Measurements from ENCODE around the gene NRDC.

The NRDC gene

DNA sequence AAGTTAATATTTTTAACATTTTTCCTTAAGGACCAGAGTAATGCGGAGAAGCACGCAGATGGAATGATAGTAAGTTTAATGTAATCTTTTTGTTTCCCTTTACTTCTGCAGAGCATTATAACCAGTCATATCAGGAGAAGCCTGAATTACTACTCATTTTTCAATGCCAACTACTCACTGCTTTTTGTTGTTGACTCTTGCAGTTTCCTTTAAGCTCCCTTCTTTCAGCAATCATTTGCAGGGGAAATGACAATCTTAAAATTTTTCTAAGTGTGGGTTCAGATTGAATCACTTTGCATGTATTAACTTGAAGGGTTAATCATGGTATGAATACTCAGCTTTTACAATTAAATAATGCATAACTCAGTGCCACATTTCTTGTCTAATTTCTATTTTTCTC is 122.2 kb downstream of the NRDC start:
- no peak for DNase-seq

DNA sequence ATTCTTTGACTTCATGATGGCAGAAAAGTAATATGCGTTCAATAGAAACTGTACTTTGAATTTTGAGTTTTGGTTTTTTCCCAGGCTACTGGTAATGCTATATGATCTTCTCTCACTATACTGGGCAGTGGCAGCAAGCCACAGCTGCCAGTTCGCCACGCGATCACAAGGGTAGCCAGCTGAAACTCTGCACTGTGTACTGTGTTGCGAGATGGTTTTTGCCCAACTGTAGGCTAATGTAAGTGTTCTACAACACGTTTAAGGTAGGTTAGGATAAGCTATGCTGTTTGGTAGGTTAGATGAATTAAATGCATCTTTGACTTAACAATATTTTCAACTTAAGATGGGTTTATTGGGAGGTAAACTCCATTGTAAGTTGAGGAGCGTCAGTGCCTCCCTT is 123.1 kb downstream of the NRDC start:
- no peak for DNase-seq

DNA sequence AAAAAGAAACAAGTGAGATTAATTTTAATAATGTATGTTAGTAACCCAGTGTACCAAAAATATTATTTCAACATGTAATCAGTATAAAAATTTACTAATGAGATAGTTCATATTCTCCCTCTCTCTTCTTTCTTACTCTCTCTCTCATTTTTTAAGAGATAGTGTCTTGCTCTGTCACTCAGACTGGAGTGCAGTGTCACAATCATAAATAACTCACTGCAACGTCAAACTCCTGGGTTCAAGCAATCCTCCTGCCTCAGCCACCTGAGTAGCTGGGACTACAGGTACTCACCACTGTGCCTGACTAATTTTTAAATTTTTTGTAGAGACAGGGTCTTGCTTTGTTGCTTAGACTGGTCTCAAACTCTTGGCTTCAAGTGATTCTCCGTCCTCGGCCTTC is 123.9 kb downstream of the NRDC start:
- no peak for DNase-seq

DNA sequence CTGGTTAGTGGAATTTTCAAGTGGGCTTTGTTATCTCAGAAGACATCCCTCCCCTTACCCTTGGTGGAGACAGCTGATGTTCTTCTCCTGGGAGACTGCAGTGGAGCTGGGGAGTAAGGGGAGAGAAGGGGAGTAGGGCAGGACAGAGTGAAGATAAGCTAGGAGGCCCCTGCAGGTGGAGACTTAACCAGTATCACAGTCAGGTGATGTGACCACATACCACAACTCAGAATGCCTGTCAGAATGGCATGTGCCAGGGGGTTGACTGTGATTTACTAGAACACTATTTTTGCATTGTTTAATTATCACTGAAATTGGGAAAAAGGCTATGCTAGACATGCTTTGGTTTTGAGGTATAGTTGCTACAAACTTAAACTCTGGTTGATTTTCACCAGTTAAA is 124.6 kb downstream of the NRDC start:
- no peak for DNase-seq

DNA sequence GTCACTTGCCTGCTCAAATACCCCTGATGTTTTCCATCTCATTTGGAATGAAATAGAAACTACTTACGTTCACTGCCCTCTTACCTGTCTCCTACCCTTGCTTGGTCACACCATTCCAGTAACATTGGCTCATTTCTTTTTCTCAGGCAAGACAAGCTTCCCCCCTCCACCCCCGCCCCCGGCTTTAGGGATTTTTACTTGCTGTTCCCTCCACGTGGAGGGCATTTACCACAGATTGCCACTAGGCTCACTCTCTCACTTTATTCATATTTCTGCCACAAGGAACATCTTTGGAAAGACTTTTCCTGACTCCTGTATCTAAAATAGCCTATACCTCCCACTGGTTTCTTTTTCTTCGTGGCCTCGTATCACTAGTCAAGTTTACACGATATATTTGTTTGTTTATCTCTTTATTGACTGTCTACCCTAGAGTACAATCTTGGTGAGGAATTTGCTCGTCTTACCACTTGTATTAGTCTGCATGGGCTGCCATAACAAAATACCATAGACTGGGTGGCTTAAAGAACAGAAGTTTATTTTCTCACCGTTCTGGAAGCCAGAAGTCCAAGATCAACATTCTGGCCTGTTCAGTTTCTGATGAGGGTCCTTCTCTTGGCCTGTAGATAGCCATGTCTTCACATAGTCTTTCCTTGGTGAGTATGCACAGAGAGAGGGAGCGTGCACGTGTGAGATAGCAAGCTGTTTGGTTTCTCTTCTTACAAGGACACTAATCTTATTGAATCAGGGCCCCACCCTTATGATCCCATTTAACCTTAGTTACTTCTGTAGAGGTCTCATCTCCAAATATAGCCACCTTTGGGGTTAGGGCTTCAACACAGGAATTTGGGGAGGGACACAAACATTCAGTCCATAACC is 126.2 kb downstream of the NRDC start:
- no peak for DNase-seq

DNA sequence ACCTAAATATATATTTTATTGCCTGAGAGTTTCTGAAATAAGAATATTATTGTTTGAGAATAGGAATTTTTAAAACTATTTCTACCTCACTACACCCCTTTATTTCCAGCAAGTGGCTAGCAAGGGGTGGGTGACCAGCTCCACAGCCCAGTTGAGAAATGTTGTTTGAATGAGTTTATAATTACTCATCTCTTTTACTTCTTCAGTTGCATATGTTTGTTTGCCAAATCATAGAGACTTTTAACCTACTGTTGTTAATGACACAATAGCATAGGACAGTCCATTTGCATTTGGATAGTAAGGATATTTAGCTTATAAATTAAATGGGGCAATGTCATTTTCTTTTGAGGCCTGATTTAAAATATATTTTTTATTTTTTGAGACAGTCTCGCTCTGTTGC is 127.8 kb downstream of the NRDC start:
- no peak for DNase-seq

DNA sequence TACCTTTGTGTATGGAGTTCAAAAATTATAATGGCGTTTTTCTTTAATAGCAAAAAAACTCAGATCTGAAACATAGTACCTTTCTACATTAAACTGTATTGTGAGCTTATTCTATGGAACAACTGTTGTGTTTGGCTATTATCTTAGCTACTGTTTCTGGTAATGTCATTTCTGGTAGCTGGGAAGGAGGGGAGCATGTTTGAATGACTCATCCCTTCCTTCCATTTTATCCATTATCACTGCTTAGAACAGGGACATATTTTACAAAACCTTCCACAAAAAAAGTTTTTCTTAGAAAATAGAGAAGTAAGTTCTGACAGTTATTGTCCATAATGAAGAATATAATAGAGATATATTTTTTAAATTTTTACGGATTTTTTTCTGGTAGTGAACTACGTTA is 128.3 kb downstream of the NRDC start:
- no peak for DNase-seq

DNA sequence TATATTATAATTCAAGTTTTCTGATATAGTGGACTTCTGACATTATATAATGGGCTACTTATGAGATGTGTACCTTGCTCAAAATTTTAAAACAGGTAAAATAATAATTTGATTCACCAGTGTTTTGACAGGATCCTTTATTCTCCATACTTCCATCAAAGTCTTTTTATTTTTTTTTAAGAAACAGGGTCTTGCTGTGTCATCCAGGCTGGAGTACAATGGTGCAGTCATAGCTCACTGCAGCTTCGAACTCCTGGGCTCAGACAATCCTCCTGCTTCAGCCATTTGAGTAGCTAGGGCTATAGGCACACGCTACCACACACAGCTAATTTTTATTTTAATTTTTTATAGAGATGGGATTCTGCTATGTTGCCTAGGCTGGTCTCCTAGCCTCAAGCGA is 129.4 kb downstream of the NRDC start:
- DNase-seq: no peak

DNA sequence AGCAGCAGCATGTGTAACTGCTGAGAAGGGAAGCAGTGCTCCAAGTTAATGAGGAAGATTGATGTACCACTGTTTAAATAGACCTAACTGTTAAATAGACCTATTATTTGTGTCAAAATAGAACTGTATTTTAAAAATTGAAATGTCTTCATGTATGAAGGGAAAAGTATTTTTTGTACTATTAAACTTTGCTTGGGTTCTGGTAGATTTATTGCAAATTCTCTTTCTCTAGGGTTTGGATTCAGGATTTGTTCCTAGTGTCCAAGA is 133.3 kb downstream of the NRDC start:
- no peak for DNase-seq

DNA sequence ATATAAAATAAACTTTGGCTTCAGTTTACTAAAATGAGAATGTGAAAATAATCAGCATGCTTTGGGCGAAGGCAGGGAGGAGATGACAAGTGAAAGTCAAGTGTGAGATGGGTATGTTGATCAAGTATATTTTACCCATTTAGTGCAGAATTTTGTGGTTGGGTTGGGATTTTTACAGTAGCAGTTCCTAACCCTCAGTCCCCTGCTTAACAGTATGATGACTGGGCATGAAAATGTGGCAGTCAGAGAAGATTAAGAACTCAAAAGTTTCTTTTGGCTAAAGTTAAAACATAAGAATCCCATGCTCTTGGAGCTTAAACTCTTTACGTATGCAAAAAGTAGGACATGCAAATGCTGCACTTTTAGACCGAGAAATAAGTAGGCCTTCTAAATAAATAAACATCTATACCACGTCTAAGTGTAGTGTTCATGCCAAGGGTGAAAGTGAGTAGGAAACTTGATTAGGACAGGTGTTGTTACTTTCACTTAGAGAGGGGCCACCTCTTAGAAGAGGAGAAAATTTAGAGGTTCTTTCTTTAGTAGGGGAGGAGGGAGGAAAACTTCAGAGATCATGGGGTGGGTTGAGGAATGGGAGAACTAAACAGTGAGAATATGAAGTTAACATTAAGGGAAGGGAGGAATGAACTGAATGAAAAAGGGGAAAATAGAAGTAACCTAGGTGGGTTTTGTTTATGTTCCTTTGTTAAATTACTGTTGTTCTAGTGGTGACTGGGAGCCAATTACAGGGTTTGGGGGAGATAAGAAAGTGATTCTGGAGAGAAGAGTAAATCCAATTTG is 133.8 kb downstream of the NRDC start:
- no peak for DNase-seq

DNA sequence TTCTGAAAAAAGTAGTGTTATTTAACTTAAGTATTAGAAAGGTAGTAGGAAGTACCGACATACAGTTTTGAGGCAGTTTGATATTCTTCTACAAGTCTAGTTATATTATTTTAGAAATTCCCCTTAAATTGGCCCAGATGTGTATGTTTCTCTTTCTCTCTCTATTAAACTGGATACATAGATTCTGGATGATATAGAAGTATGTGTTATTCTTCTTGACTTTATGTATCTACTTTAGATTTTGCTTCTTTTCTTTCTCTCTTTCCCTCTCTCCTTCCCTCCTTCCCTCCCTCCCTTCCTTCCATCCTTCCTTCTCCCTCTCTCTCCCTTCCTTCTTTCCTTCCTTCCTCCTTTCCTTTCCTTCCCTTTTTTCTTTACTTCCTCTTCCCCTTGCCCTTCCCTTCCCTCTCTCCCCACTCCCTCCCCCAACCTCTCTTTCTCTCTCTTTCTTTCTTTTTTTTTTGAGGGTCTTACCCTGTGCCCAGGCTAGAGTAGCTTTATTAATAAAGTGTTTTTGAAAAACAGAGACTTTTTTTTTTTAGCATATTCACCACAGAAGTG is 137.3 kb downstream of the NRDC start:
- no peak for DNase-seq

DNA sequence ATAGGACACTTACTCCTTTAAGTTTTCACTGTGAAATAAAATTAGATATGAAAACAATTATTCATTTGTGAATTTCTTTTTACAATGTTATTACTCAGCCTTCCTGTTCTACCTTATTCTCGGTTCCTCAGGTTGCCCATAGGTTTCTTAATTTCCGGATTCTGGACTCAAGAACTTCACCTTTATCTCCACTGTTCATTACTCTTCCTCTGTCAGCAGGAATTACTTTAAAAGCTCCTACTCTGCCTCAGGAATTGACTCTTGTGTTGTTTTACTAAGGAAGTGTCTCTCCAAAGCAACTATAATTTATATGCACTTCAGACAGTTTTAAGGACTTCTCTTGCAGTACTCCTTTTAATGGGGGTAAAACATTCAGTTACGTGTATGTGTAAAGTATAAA is 137.9 kb downstream of the NRDC start:
- no peak for DNase-seq

Measured in fibroblast of skin of right quadriceps (primary cell).